Neuron (in vitro differentiated cells): ENCODE results near the gene OR52D1.

Experiments
- H2AFZ ChIP-seq: one replicate; pipeline ENCODE4 v1.6.1; 2013; ENCODE audit warnings: low read depth, mild to moderate bottlenecking, inconsistent platforms, low read length, moderate library complexity
- H3K27me3 ChIP-seq: one replicate; pipeline ENCODE4 v1.6.1; 2013; ENCODE audit warnings: low read length; ENCODE audit not compliant: insufficient read depth
- H3K36me3 ChIP-seq: one replicate; pipeline ENCODE4 v1.6.1; 2013; ENCODE audit warnings: low read length; ENCODE audit not compliant: insufficient read depth
- H3K4me1 ChIP-seq: one replicate; pipeline ENCODE4 v1.6.1; 2013; ENCODE audit warnings: low read length; ENCODE audit not compliant: insufficient read depth
- H3K4me3 ChIP-seq: 2 replicates; pipeline ENCODE4 v1.5.1; 2013; ENCODE audit warnings: mild to moderate bottlenecking, low read length, moderate library complexity
- H3K9me3 ChIP-seq: one replicate; pipeline ENCODE4 v1.6.1; 2013; ENCODE audit warnings: low read length

Gene OR52D1

GRCh38 chr11:5488385-5488784 is at the start of gene OR52D1:
Gene OR52D1 (plus strand): TSS chr11:5488685. CDS start chr11:5488707, 22 bp downstream.
- H3K4me3 ChIP-seq: no peak within 1 kb of the TSS

GRCh38 chr11:5441414-5441813 is 47.1 kb upstream of the OR52D1 start, which contains the start of gene OR51I1:
Gene OR51I1 (minus strand): TSS chr11:5441514. CDS start chr11:5441514, 0 bp downstream.
- Histone ChIP-seq H3K36me3 (no peaks in the 10 kb centered on the region), H3K27me3 (no peaks in the 10 kb centered on the region), H3K9me3 (no peaks in the 10 kb centered on the region), H3K4me3 (no peak within 1 kb of the TSS), H3K4me1 (no peaks in the 10 kb centered on the region), H2AFZ (no peak within 1 kb of the TSS)

More at GRCh38 chr11:5488385-5488784, at the start of gene OR52D1:
- Histone ChIP-seq H3K27me3 (no peaks in the 10 kb centered on the region), H3K36me3 (no peaks in the 10 kb centered on the region), H3K4me1 (no peaks in the 10 kb centered on the region), H2AFZ (no peak within 1 kb of the TSS), H3K9me3 (no peaks in the 10 kb centered on the region)

GRCh38 chr11:5443835-5444393 is 44.6 kb upstream of the OR52D1 start:
- Histone ChIP-seq H3K4me1 (no peaks in the 10 kb centered on the region), H3K27me3 (no peaks in the 10 kb centered on the region), H3K9me3 (no peaks in the 10 kb centered on the region), H3K4me3 (no peak overlapping the region), H2AFZ (no peak overlapping the region), H3K36me3 (no peaks in the 10 kb centered on the region)

- Histone ChIP-seq H3K9me3 (no peaks in the 10 kb centered on the region), H3K27me3 (no peaks in the 10 kb centered on the region), H3K4me3 (no peak within 1 kb of the TSS), H2AFZ (no peak within 1 kb of the TSS), H3K4me1 (no peaks in the 10 kb centered on the region), H3K36me3 (no peaks in the 10 kb centered on the region)
These were observed 39.5 kb upstream of the OR52D1 start, which contains the start of gene OR51I2 for GRCh38 chr11:5449023-5449422. Gene OR51I2 (plus strand): TSS chr11:5449323. CDS start chr11:5453489, 4,166 bp downstream.

GRCh38 chr11:5449432-5449831 is 39.1 kb upstream of the OR52D1 start:
- H3K36me3 ChIP-seq: no peaks in the 10 kb centered on the region
- H3K27me3 ChIP-seq: no peaks in the 10 kb centered on the region
- no peak overlapping the region for H2AFZ ChIP-seq
- no peaks in the 10 kb centered on the region for H3K4me1 ChIP-seq
- no peak overlapping the region for H3K4me3 ChIP-seq
- no peaks in the 10 kb centered on the region for H3K9me3 ChIP-seq

- no peaks in the 10 kb centered on the region for H3K9me3 ChIP-seq
- no peaks in the 10 kb centered on the region for H3K4me1 ChIP-seq
- no peak overlapping the region for H3K4me3 ChIP-seq
- no peaks in the 10 kb centered on the region for H3K27me3 ChIP-seq
- no peaks in the 10 kb centered on the region for H3K36me3 ChIP-seq
- H2AFZ ChIP-seq: no peak overlapping the region
These were observed 27.4 kb upstream of the OR52D1 start for GRCh38 chr11:5460983-5461621.

- H3K9me3 ChIP-seq: no peaks in the 10 kb centered on the region
- no peaks in the 10 kb centered on the region for H3K4me1 ChIP-seq
- H3K36me3 ChIP-seq: no peaks in the 10 kb centered on the region
- no peak overlapping the region for H2AFZ ChIP-seq
- H3K27me3 ChIP-seq: no peaks in the 10 kb centered on the region
- H3K4me3 ChIP-seq: no peak overlapping the region
These were observed 21.0 kb upstream of the OR52D1 start for GRCh38 chr11:5467527-5467926.

GRCh38 chr11:5473921-5474320 is 14.6 kb upstream of the OR52D1 start:
- Histone ChIP-seq H3K36me3 (no peaks in the 10 kb centered on the region), H3K4me3 (no peak overlapping the region), H3K27me3 (no peaks in the 10 kb centered on the region), H2AFZ (no peak overlapping the region), H3K9me3 (no peaks in the 10 kb centered on the region), H3K4me1 (no peaks in the 10 kb centered on the region)

- Histone ChIP-seq H3K4me3 (no peak overlapping the region), H3K4me1 (no peaks in the 10 kb centered on the region), H3K9me3 (no peaks in the 10 kb centered on the region), H3K36me3 (no peaks in the 10 kb centered on the region), H2AFZ (no peak overlapping the region), H3K27me3 (no peaks in the 10 kb centered on the region)
These were observed 12.2 kb upstream of the OR52D1 start for GRCh38 chr11:5476186-5476819.

- H3K4me3 ChIP-seq: no peak overlapping the region
- H3K4me1 ChIP-seq: no peaks in the 10 kb centered on the region
These were observed 2.5 kb upstream of the OR52D1 start for GRCh38 chr11:5486003-5486402.

GRCh38 chr11:5486421-5486820 is 2.1 kb upstream of the OR52D1 start:
- Histone ChIP-seq H3K4me3 (no peak overlapping the region), H3K9me3 (no peaks in the 10 kb centered on the region), H3K4me1 (no peaks in the 10 kb centered on the region), H3K36me3 (no peaks in the 10 kb centered on the region), H3K27me3 (no peaks in the 10 kb centered on the region), H2AFZ (no peak overlapping the region)

More at GRCh38 chr11:5486003-5486402, 2.5 kb upstream of the OR52D1 start:
- Histone ChIP-seq H3K9me3 (no peaks in the 10 kb centered on the region), H3K27me3 (no peaks in the 10 kb centered on the region), H2AFZ (no peak overlapping the region), H3K36me3 (no peaks in the 10 kb centered on the region)

GRCh38 chr11:5488798-5489399 is 414 bp downstream of the OR52D1 start:
- Histone ChIP-seq H2AFZ (no peak overlapping the region), H3K36me3 (no peaks in the 10 kb centered on the region), H3K9me3 (no peaks in the 10 kb centered on the region), H3K4me1 (no peaks in the 10 kb centered on the region), H3K4me3 (no peak overlapping the region), H3K27me3 (no peaks in the 10 kb centered on the region)
